HEK293 (cell line): Measurements from ENCODE around the gene ADCY6.

Source experiments
- ATF2 ChIP-seq: fragments of 450-650 bp; formaldehyde crosslinking; IDR thresholded peaks from 2 replicates; pipeline ENCODE4 v1.5.1; 2016; ENCODE audit warnings: missing biosample characterization, missing genetic modification characterization, low read depth
- KLF9 ChIP-seq: fragments of 450-650 bp; formaldehyde crosslinking; IDR thresholded peaks from 2 replicates; pipeline ENCODE4 v1.5.1; 2016; ENCODE audit warnings: missing biosample characterization, missing genetic modification characterization, low read depth
- PRDM1 ChIP-seq: fragments of 450-650 bp; formaldehyde crosslinking; IDR thresholded peaks from 2 replicates; pipeline ENCODE4; 2016; ENCODE audit warnings: missing biosample characterization, missing genetic modification characterization
- TCF7L2 ChIP-seq: IDR thresholded peaks from 2 replicates; pipeline ENCODE4 v1.6.1; 2011; ENCODE audit warnings: low read depth, mild to moderate bottlenecking, inconsistent platforms, low read length, moderate library complexity, borderline replicate concordance
- ZBTB8A ChIP-seq: fragments of 450-650 bp; formaldehyde crosslinking; IDR thresholded peaks from 2 replicates; pipeline ENCODE4 v1.5.1; 2016; ENCODE audit warnings: missing biosample characterization, missing genetic modification characterization
- ZFP37 ChIP-seq: fragments of 450-650 bp; formaldehyde crosslinking; IDR thresholded peaks from 2 replicates; pipeline ENCODE4 v1.5.1; 2016; ENCODE audit warnings: missing biosample characterization, missing genetic modification characterization
- ZNF140 ChIP-seq: fragments of 450-650 bp; formaldehyde crosslinking; IDR thresholded peaks from 2 replicates; pipeline ENCODE4 v1.5.1; 2016; ENCODE audit warnings: missing biosample characterization, missing genetic modification characterization
- ZNF239 ChIP-seq: fragments of 450-650 bp; formaldehyde crosslinking; IDR thresholded peaks from 2 replicates; pipeline ENCODE4 v1.5.1; 2016; ENCODE audit warnings: missing biosample characterization, missing genetic modification characterization
- ZNF350 ChIP-seq: fragments of 450-650 bp; formaldehyde crosslinking; IDR thresholded peaks from 2 replicates; pipeline ENCODE4 v1.5.0; 2017; ENCODE audit warnings: missing biosample characterization, mild to moderate bottlenecking, missing genetic modification characterization
- TF ChIP-seq, protein P1 (sequence below): fragments of 450-650 bp; formaldehyde crosslinking; IDR thresholded peaks from 2 replicates; pipeline ENCODE4 v1.5.1; 2016; ENCODE audit warnings: missing biosample characterization, missing genetic modification characterization

GRCh38 chr12:48767521-48767920, 21.4 kb downstream of the ADCY6 start:
- no peak for TF ChIP-seq ZNF140
- TF ChIP-seq, protein P1, sequence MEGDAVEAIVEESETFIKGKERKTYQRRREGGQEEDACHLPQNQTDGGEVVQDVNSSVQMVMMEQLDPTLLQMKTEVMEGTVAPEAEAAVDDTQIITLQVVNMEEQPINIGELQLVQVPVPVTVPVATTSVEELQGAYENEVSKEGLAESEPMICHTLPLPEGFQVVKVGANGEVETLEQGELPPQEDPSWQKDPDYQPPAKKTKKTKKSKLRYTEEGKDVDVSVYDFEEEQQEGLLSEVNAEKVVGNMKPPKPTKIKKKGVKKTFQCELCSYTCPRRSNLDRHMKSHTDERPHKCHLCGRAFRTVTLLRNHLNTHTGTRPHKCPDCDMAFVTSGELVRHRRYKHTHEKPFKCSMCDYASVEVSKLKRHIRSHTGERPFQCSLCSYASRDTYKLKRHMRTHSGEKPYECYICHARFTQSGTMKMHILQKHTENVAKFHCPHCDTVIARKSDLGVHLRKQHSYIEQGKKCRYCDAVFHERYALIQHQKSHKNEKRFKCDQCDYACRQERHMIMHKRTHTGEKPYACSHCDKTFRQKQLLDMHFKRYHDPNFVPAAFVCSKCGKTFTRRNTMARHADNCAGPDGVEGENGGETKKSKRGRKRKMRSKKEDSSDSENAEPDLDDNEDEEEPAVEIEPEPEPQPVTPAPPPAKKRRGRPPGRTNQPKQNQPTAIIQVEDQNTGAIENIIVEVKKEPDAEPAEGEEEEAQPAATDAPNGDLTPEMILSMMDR: no peak
- TF ChIP-seq ZNF350: no peak
- TF ChIP-seq ZBTB8A (tag by site-specific recombination): no peak
- no peak for TF ChIP-seq ZNF239 (tag by site-specific recombination)
- TF ChIP-seq PRDM1 (tag by site-specific recombination): no peak
- no peak for TF ChIP-seq KLF9 (tag by site-specific recombination)
- no peak for TF ChIP-seq ZFP37
- no peak for TF ChIP-seq TCF7L2
- TF ChIP-seq ATF2: no peak
